ENCODE measurements around the gene AQR.

Gene AQR

DNA sequence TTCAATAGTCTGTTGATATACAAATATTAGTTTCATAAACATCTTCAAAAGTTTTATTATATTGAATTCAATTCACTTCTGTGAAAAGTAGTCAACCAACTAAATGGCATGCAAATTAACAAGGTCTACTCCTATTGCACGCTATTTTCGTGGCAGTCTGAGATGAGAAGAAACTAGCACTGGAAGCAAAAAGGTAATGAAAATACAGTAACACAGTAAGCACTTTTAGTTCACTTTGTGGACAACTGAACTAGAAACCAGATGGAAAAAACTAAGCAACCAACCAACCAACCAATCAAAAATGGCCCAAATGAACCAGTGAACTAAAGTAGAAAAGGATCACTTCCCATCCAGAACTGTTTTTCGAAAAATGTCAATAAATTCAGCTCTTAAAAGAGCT lies 118.5 kb downstream of the AQR start:
- DNase-seq (ENCODE audit: low read depth) = no peak
- H3K4me3 ChIP-seq (ENCODE audit: low read depth, low read length) = no peak overlapping the region
- TF ChIP-seq, protein P1, sequence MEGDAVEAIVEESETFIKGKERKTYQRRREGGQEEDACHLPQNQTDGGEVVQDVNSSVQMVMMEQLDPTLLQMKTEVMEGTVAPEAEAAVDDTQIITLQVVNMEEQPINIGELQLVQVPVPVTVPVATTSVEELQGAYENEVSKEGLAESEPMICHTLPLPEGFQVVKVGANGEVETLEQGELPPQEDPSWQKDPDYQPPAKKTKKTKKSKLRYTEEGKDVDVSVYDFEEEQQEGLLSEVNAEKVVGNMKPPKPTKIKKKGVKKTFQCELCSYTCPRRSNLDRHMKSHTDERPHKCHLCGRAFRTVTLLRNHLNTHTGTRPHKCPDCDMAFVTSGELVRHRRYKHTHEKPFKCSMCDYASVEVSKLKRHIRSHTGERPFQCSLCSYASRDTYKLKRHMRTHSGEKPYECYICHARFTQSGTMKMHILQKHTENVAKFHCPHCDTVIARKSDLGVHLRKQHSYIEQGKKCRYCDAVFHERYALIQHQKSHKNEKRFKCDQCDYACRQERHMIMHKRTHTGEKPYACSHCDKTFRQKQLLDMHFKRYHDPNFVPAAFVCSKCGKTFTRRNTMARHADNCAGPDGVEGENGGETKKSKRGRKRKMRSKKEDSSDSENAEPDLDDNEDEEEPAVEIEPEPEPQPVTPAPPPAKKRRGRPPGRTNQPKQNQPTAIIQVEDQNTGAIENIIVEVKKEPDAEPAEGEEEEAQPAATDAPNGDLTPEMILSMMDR (IDR thresholded peaks at IDR 0.05; ENCODE audit: insufficient read depth, low read depth, low read length, missing control alignments) = no peak

DNA sequence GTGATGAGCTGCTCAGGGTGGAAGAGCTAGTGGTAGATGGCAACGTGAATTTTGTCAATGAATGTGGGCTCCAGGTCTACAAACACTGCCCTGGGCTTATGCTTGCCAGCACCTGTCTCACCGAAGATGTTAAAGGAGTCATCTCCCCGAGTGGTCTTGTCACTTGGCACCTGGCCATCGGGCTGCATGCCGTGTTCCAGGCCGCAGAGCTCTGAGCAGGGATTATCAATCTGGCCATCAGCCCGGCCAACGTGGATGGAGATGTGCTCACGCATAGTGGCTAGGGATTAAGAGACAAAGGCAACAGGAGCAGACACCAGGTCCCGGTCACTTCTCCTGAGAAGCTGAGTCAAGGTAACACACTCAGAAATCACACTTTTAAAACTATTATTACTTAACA lies 119.4 kb downstream of the AQR start:
- no peak for DNase-seq (ENCODE audit: low read depth)
- H3K4me3 ChIP-seq (ENCODE audit: low read depth, low read length) = no peak overlapping the region
- TF ChIP-seq, protein P1 (IDR thresholded peaks at IDR 0.05; ENCODE audit: insufficient read depth, low read depth, low read length, missing control alignments) = no peak

DNA sequence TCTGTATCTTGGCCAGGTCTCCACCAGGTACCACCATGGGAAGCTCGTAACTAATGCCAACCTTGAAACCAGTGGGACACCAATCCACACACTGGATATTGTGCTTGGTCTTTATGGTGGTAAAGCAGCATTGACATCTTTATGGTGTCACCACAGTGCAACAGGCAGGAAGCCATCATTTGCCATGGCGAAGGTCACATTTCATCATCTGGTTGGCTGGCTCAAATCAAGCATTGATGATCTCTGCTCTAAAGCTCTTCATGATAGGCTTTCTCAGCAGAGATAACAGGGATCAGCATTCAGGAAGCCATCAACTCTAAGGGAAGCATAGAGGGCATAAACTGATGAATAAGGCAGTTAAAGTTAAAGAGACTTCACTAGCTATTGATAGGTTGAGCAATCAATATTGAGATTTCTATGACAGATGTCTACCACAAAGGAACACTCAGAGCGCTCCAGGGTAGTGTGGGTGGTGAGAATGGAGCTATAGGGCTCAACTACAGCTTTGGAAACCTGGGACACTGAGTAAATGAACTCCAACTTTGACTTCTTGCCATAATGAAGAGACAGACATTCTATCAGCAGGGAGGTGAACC lies 120.1 kb downstream of the AQR start:
- TF ChIP-seq, protein P1 (IDR thresholded peaks at IDR 0.05; ENCODE audit: insufficient read depth, low read depth, low read length, missing control alignments) = no peak

DNA sequence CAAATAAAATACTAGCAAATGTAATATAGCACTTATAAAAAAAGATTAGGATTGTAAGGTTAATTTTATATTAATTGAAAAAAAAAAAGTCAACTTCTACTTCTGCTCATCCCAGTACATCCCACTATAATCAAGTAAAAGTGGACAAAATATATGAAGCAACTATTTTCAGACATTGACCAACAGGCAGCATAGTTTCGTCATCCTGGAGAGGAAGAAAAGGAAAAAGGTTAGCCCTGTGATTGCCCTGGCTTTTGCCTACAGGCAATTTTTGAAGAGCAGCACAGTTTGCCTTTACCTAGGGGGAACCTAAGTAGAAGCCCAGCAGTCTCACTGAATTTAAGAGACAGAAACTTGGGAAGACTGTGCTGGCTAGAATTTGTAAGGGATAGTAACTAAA lies 121.9 kb downstream of the AQR start:
- DNase-seq (ENCODE audit: low read depth) = no peak
- TF ChIP-seq, protein P1 (IDR thresholded peaks at IDR 0.05; ENCODE audit: insufficient read depth, low read depth, low read length, missing control alignments) = no peak
- no peak overlapping the region for H3K4me3 ChIP-seq (ENCODE audit: low read depth, low read length)

More for the DNA sequence above, 120.1 kb downstream of the AQR start:
- DNase-seq (ENCODE audit: low read depth) = no peak
- no peak overlapping the region for H3K4me3 ChIP-seq (ENCODE audit: low read depth, low read length)

DNA sequence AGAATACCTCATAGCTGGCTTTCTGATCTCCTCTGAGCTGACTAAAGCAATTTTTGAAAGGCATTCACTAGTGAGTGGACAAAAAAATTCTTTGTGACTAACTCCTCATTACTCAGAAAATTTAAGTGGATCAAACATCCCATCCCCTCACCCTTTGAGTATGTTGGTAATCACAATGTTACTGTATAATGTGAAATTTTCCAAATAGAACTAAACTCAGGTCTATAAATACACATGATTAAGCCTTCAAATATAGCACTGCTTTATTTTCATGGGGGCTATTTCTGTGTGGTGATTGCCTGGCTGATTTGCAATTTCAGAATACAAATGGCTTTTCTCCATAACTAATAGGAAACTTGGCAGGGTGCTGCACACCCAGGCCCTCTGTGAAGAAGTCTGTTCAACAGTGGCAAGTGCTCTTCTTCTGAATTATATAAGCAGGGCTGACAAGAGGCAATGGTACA lies 128.2 kb downstream of the AQR start:
- no peak overlapping the region for H3K4me3 ChIP-seq (ENCODE audit: low read depth, low read length)
- TF ChIP-seq, protein P1 (IDR thresholded peaks at IDR 0.05; ENCODE audit: insufficient read depth, low read depth, low read length, missing control alignments) = no peak
- no peak for DNase-seq (ENCODE audit: low read depth)

DNA sequence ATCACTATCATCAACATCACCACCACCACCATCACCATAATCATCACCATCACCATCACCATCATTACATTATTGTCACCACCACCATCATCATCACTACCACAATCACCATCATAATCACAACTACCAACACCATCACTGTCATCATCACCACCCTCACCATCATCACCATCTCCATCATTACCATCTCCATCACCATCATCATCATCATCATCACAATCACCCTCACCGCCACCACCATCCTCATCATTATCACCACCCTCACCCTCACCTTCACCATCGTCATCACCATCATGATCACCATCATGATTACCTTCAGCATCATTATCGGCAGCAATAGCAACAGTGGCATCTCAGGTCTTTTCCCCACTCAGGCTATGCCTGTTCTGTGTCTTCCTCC lies 131.3 kb downstream of the AQR start:
- H3K4me3 ChIP-seq (ENCODE audit: low read depth, low read length) = no peak overlapping the region
- TF ChIP-seq, protein P1 (IDR thresholded peaks at IDR 0.05; ENCODE audit: insufficient read depth, low read depth, low read length, missing control alignments) = no peak
- DNase-seq (ENCODE audit: low read depth) = no peak

All from GM12865 (cell line).